ENCODE data around the gene UGT3A1. TPM values are rescaled to one million over a fixed set of nuclear protein-coding genes. Genes with fewer than 3 reads are reported as not detected.

Gene UGT3A1
- total and polyA plus RNA-seq, 10 of the 15 experiments (the other 5 are each of a cell fraction or from before 2014, with no cell fraction given) = not detected

GRCh38 chr5:36029914-36030313, 38.7 kb upstream of the UGT3A1 start:
- no peak overlapping the region for H3K9ac ChIP-seq (ENCODE audit: control insufficient read depth, insufficient read depth, low read length)
- ChIA-PET POLR2A (no interaction called here), CTCF (no interaction called here), RAD21 (ENCODE audit: unreplicated experiment) (no interaction called here), SMC1A (ENCODE audit: uncharacterized antibody, unreplicated experiment) (no interaction called here)
- no peak overlapping the region for H3K27ac ChIP-seq (ENCODE audit: control insufficient read depth, insufficient read depth)
- H3K36me3 ChIP-seq (ENCODE audit: control insufficient read depth in 2 of 2, insufficient read depth in 2 of 2, low read length in 1 of 2) = no peaks in the 10 kb centered on the region
- 88% methylated on average over 1 of the region's 1 CpG for WGBS (ENCODE audit: insufficient coverage, insufficient replicate concordance, low lambda C conversion rate, missing lambda C conversion rate)
- no peak overlapping the region for H3K4me2 ChIP-seq (ENCODE audit: control insufficient read depth, insufficient read depth)
- ATAC-seq = no peak
- in situ Hi-C loops (cut with MboI) = no loop called here
- H3K4me1 ChIP-seq (ENCODE audit: control insufficient read depth, insufficient read depth, low read length) = no peaks in the 10 kb centered on the region
- no peak for DNase-seq (ENCODE audit: low read depth, low spot score)
- H3K27me3 ChIP-seq (replicated peaks in 1 of 2; ENCODE audit: control insufficient read depth in 2 of 2, insufficient read depth in 2 of 2, low read length in 1 of 2) = no peaks in the 10 kb centered on the region
- no peaks in the 10 kb centered on the region for H3K79me2 ChIP-seq (ENCODE audit: control insufficient read depth, insufficient read depth, low read length)
- no peak overlapping the region for H2AFZ ChIP-seq (ENCODE audit: control insufficient read depth, low read depth, low read length)
- no peak for FAIRE-seq
- intact Hi-C loops (cut with micrococcal nuclease; ENCODE audit: unreplicated experiment) = no loop called here
- no peak for TF ChIP-seq POLR2AphosphoS2 (IDR thresholded peaks at IDR 0.05; ENCODE audit: low read depth, low read length)
- TF ChIP-seq WRNIP1 (IDR thresholded peaks at IDR 0.05; ENCODE audit: borderline replicate concordance, low read depth, low read length) = no peak
- no peak for TF ChIP-seq NFYA (IDR thresholded peaks at IDR 0.05; ENCODE audit: borderline replicate concordance, low read depth, low read length)
- TF ChIP-seq JUNB (IDR thresholded peaks at IDR 0.05) = no peak
- TF ChIP-seq HDGF (IDR thresholded peaks at IDR 0.05) = no peak
- TF ChIP-seq TAF1 (IDR thresholded peaks at IDR 0.05; ENCODE audit: borderline replicate concordance, low read depth, low read length) = no peak
- no peak for TF ChIP-seq CREB1 (IDR thresholded peaks at IDR 0.05; ENCODE audit: low read depth)
- no peak for TF ChIP-seq ZNF24 (IDR thresholded peaks at IDR 0.05)
- TF ChIP-seq ZNF622 (IDR thresholded peaks at IDR 0.05) = no peak
- TF ChIP-seq GABPA (IDR thresholded peaks at IDR 0.05; ENCODE audit: low read depth) = no peak
- no peak for TF ChIP-seq MLLT1 (IDR thresholded peaks at IDR 0.05)
- TF ChIP-seq SREBF2 (IDR thresholded peaks at IDR 0.05; ENCODE audit: low read length) = no peak
- TF ChIP-seq SIN3A (IDR thresholded peaks at IDR 0.05; ENCODE audit: low read depth, low read length) = no peak
- TF ChIP-seq SMC3 (IDR thresholded peaks at IDR 0.05; ENCODE audit: borderline replicate concordance, low read length) = no peak
- TF ChIP-seq HDAC2 (IDR thresholded peaks at IDR 0.05) = no peak
- BruUV-seq (replicated peaks) = no TSS peak
- H3K4me3 ChIP-seq = no peak overlapping the region
- no peaks in the 10 kb centered on the region for H4K20me1 ChIP-seq (ENCODE audit: control insufficient read depth, insufficient read depth)
- no peaks in the 10 kb centered on the region for H3K9me3 ChIP-seq (replicated peaks; ENCODE audit: control insufficient read depth, insufficient read depth, low read length)
